Uterus (tissue), 2 donors: ENCODE data around the gene MYBPH.

Experiments
- CTCF ChIP-seq, 4 experiments: fragments of 200-600 bp in 2 of 4; fragments of 450-650 bp in 2 of 4; sonication (generic) in 2 of 4; IDR thresholded peaks; one replicate each; pipeline ENCODE4 v1.5.1; 2016 to 2019; ENCODE audit warnings: antibody characterized with exemption in 4 of 4, mild to moderate bottlenecking in 2 of 4, moderate library complexity in 1 of 4
- POLR2A ChIP-seq, 2 donors: fragments of 450-650 bp; IDR thresholded peaks; one replicate each; pipeline ENCODE4 v1.6.1; 2016; ENCODE audit warnings: antibody characterized with exemption in 2 of 2, mild to moderate bottlenecking in 1 of 2, moderate library complexity in 1 of 2

GRCh38 chr1:203201516-203202205, 26.0 kb upstream of the MYBPH start:
- TF ChIP-seq CTCF (IDR thresholded peaks at IDR 0.05): no peak
- no peak for TF ChIP-seq POLR2A (IDR thresholded peaks at IDR 0.05)
